ENCODE measurements around the gene RNH1.

RNH1 gene

GRCh38 chr11:457111-457760 is 49.8 kb downstream of the RNH1 start:
- DNase-seq (ENCODE audit: low spot score): no peak

GRCh38 chr11:456533-456932 is 50.5 kb downstream of the RNH1 start:
- DNase-seq (ENCODE audit: low spot score): no peak

GRCh38 chr11:455566-456147 is 51.4 kb downstream of the RNH1 start:
- no peak for DNase-seq (ENCODE audit: low spot score)

- no peak for DNase-seq (ENCODE audit: low spot score)
These were observed 52.1 kb downstream of the RNH1 start for GRCh38 chr11:454801-455565.

GRCh38 chr11:454043-454442 is 53.0 kb downstream of the RNH1 start:
- DNase-seq (ENCODE audit: low spot score): no peak

DNA sequence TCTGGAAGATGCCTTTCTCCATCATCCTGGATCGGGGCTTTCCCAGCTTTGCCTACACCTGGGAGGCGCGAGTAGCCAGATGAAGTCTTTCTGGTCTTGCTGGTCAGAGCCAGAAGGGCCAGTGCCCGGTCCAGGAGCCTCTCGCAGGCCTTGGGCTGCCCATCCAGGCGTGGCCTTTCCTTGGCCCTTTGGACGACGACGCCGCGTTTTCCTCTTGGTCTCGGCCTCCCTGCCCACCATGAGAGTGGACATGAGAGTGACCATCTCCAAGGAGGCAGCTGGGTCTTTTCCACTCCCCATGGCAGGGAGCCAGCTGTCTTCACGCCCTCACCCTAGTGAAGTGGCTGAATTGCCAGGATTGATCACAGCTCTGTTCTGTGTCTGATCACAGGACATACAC is 53.5 kb downstream of the RNH1 start:
- DNase-seq (ENCODE audit: low spot score): no peak

- no peak for DNase-seq (ENCODE audit: low spot score)
These were observed 54.0 kb downstream of the RNH1 start for GRCh38 chr11:452916-453527.

DNA sequence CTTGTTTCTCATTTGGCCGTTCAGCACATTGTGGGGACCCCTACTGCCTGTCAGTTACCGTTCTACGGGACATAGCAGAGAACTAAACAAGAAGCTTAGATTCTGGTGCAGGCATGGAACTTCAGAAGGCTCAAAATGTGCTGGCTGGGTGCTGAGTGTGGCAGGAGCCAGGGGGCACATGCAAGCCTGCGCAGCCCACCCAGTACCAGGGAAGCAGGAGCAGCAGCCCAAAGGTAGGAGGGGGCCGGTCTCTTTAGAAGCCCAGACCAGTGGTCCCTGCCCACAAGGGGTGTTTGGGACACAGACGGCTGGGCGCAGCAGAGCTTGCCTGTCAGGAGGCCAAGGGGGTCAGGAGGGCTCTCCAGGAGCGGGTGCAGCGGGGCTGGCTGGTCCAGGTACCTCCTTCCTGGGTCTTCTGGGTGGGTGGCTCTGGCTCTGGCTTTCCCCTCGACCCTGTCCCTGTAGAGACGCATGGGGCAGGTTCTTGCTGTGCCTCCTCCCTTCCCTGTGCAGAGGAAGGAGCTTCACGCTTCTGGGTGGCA is 54.8 kb downstream of the RNH1 start:
- no peak for DNase-seq (ENCODE audit: low spot score)

DNA sequence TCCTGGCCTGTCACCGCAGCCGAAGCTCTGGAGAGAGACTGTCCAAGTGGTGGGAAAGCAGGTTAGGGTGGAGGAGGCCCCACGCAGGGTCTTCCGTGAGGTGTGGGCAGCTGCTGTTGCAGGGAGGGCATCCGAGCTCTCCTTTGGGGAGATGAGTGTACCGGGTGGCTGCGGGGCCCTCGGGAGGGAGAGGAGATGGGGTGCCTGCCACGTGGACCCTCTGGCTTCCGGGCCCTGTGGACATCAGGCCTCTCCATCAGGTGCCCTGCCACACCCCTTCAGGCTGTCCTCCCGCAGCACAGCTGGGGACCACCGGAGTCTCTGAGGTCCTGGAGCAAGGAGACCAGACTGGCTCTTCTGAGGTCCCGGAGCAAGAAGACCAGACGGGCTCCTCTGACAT is 55.3 kb downstream of the RNH1 start:
- DNase-seq (ENCODE audit: low spot score): no peak

DNA sequence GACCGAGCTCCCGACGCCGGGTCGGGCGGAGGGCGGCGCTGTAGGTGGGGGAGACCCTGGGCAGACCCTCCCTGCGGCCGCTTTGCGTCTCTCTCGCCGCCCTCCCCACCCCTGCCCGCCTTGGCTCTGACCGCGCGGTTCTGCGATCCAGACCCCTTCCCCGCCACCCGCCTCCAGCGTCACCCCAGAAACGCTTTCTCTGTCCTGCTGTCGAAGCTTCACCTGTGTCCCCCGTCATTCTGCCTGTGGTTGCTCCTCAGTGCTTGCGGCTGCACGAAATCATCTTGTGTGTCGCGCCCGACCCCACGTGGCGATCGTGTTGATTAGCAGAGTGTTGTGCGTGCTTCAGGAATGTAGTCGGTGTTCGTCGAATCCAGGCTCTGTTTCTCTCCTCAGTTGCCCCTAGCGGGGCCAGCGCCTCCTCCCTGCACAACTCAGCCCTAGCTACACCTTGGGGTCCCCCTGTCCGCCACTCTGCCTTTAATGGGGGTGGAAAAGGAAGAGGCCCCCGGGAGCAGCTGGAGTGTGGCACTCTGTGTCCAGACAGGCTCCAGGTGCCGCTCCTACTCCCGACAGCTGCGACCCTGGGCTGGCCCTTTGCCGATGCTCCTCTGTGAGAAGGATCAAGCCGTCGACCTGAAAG is 56.1 kb downstream of the RNH1 start:
- DNase-seq (ENCODE audit: low spot score): peak; percentile 70

DNA sequence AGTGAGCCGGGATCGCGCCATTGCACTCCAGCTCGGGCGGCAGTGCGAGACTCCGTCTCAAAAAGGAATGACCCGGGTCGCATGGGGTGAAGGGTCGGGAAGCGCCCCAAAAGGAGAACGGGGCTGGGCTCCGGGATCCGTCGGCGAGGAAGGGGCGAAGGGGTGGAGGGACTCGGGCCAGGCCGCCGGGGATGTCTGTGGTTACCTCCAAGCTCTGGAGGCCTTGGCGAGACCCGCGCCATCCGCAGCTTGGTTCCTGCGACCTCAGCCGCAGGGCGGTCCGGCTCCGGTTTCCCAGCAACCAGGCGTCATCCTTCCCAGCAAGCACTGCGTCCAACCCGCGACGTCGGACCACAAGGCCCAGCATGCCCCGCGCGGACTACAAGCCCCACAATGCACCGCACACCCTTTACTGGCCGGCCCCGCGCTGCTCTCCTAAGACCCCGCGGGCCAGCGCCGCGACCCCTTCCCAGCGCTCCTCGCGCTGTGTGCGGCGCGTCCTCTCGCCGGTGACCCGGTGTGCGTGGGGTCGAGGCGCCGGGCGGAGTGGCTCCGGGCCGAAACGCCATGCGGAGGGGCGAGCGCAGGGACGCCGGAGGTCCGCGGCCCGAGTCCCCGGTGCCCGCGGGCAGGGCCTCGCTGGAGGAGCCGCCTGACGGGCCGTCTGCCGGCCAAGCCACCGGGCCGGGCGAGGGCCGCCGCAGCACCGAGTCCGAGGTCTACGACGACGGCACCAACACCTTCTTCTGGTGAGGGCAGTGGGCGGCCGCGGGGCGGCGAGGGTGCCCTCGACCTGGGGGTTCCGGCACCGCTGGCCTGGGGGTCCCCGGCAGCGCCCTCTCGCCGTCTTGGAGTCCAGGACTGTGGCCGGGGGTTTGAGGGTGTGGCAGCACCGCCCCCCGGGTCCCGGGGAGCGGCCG is 56.9 kb downstream of the RNH1 start, which contains the start of gene PTDSS2:
Gene PTDSS2 (plus strand): TSS at position 391 of the 920 bp plus-strand sequence. CDS start 177 bp downstream, at position 568.
- DNase-seq (ENCODE audit: low spot score): peak; percentile 89

- peak; percentile 90 for DNase-seq (ENCODE audit: low spot score)
These were observed 58.9 kb downstream of the RNH1 start for GRCh38 chr11:447923-448731.

DNA sequence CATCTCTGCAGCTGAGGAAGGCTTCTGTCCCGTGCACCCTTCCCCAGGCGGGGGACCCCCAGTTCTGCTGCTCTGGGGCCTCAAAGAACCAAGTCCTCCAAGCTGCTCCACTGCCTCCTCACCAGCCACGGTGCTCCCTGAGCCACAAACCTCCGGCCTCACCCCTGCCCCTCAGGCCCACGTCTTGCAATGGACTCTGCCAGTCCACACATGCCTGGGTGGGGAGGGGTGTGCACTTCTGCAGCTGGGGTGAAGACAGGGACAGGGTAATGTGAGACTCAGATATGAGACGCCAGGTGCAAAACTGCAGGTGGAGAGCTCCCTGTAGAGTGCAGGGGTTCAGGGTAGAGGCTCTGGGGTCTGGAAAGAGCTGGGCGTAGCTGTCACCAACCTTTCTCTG is 60.2 kb downstream of the RNH1 start:
- no peak for DNase-seq (ENCODE audit: low spot score)

DNA sequence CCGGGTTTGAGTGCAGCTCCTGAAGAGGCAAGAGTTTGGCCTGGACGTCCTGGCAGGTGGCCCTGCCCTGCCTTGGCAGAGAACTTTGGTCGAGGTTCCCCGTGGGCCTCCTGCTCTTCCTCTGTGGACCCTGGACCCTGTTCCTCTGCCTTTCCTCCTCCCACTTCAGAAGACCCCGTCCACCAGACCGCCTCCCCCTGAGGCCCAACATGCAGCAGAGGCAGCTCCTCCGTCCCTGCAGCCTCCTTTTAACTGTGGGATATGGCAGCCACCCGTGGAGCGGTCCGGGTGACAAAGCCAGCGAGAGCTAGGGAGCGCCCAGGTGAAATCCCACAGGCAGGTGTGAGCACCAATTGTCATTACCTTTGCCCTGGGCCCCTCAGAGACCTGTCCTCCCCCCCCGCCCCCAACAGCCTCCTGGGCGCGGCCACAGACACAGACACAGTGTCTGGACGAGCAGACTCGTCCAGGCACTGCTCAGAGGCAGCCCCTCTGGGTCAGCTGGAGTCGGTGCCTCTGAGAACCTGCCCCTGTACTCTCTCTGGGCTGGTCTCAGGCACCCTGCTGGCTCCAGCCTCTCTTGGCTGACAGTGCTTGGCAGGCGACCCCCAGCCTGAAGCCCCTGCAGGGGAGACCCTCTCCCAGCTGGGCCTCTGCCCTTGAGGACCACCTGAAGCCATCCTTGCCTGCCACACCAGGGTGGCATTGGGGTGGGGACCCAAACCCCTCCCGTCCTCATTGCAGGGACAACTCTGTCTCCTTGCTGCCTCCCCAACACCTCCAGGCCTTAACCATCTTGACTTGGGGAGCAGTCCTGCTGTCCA is 61.1 kb downstream of the RNH1 start:
- no peak for DNase-seq (ENCODE audit: low spot score)
